ENCODE results near the gene RGS3. TPM values are rescaled to one million over a fixed set of nuclear protein-coding genes. Genes with fewer than 3 reads are reported as not detected.

RGS3 gene
- total RNA-seq, 2 experiments from 2014 or later: 22.8 to 32.9 TPM

- no peak overlapping the region for H2AFZ ChIP-seq (ENCODE audit: low read length)
- H3K79me2 ChIP-seq (ENCODE audit: insufficient read depth, low read depth, low read length): no peaks in the 10 kb centered on the region
- H3K9me3 ChIP-seq (ENCODE audit: low read length): no peaks in the 10 kb centered on the region
- H3K36me3 ChIP-seq (ENCODE audit: insufficient read depth, low read length): no peaks in the 10 kb centered on the region
- ChIA-PET POLR2A (no interaction called here), CTCF (ENCODE audit: unreplicated experiment) (no interaction called here)
- intact Hi-C loops (cut with micrococcal nuclease; ENCODE audit: unreplicated experiment): no loop called here
- H3K4me3 ChIP-seq (ENCODE audit: low read depth, low read length, poor library complexity, severe bottlenecking): no peak overlapping the region
- H3K9me2 ChIP-seq (ENCODE audit: insufficient read depth, low read length): no peaks in the 10 kb centered on the region
- TF ChIP-seq CTCF (conservative IDR thresholded peaks at IDR 0.05; ENCODE audit: low read length) (no peak), EZH2phosphoT487 (IDR thresholded peaks at IDR 0.05; ENCODE audit: borderline replicate concordance, low read depth, low read length) (no peak)
- no peak overlapping the region for H3K27ac ChIP-seq (ENCODE audit: low read depth, low read length, poor library complexity, severe bottlenecking)
- H4K20me1 ChIP-seq (ENCODE audit: insufficient read depth, low read length): no peaks in the 10 kb centered on the region
- DNase-seq (ENCODE audit: low spot score): no peak
- H3K4me1 ChIP-seq (ENCODE audit: insufficient read depth, low read length, poor library complexity, severe bottlenecking): no peaks in the 10 kb centered on the region
- H3K4me2 ChIP-seq (ENCODE audit: low read length): no peak overlapping the region
- BruUV-seq (replicated peaks): no TSS peak
Observed at GRCh38 chr9:113631871-113632665, 168.5 kb downstream of the RGS3 start.

- DNase-seq (ENCODE audit: low spot score): no peak
- Histone ChIP-seq H3K9me3 (ENCODE audit: low read length) (no peaks in the 10 kb centered on the region), H2AFZ (ENCODE audit: low read length) (no peak overlapping the region), H3K4me3 (ENCODE audit: low read depth, low read length, poor library complexity, severe bottlenecking) (no peak overlapping the region), H3K4me1 (ENCODE audit: insufficient read depth, low read length, poor library complexity, severe bottlenecking) (no peaks in the 10 kb centered on the region), H3K9me2 (ENCODE audit: insufficient read depth, low read length) (no peaks in the 10 kb centered on the region), H4K20me1 (ENCODE audit: insufficient read depth, low read length) (no peaks in the 10 kb centered on the region), H3K79me2 (ENCODE audit: insufficient read depth, low read depth, low read length) (no peaks in the 10 kb centered on the region), H3K36me3 (ENCODE audit: insufficient read depth, low read length) (no peaks in the 10 kb centered on the region), H3K27ac (ENCODE audit: low read depth, low read length, poor library complexity, severe bottlenecking) (no peak overlapping the region), H3K4me2 (ENCODE audit: low read length) (no peak overlapping the region)
- TF ChIP-seq EZH2phosphoT487 (IDR thresholded peaks at IDR 0.05; ENCODE audit: borderline replicate concordance, low read depth, low read length) (no peak), CTCF (conservative IDR thresholded peaks at IDR 0.05; ENCODE audit: low read length) (no peak)
- POLR2A ChIA-PET: interaction anchor here (0.6 kb wide), 1 partner anchor 338 kb away, joined by 3 read pairs; no protein-coding TSS in a partner anchor
- intact Hi-C loops (cut with micrococcal nuclease; ENCODE audit: unreplicated experiment): no loop called here
- CTCF ChIA-PET (ENCODE audit: unreplicated experiment): no interaction called here
- BruUV-seq (replicated peaks): no TSS peak
Observed at GRCh38 chr9:113632776-113633590, 169.5 kb downstream of the RGS3 start.
